Fibroblast of skin of scalp (primary cell): ENCODE data around the gene HIKESHI. TPM values are rescaled to one million over a fixed set of nuclear protein-coding genes. Genes with fewer than 3 reads are reported as not detected.
"Not testable (repeated sequence)": the region's sequence is repeated elsewhere in the genome, so short reads cannot be mapped to it uniquely, and the experiment has no call there.

Experiments used
- DNase-seq: peaks from one replicate; pipeline ENCODE4 v3.0.0-alpha.2; 2013
- polyA plus RNA-seq, 2 experiments: library from polyadenylated mRNA; unstranded; fragments of 120-200 nt; gene quantifications; one replicate each; pipeline ENCODE4 v1.2.1, GENCODE V29; 2013; ENCODE audit not compliant: insufficient read length in 2 of 2

Gene HIKESHI, protein sequence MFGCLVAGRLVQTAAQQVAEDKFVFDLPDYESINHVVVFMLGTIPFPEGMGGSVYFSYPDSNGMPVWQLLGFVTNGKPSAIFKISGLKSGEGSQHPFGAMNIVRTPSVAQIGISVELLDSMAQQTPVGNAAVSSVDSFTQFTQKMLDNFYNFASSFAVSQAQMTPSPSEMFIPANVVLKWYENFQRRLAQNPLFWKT
- 44.4 TPM for polyA plus RNA-seq (2013, experiment 1 of 2; ENCODE audit: insufficient read length)
- polyA plus RNA-seq (2013, experiment 2 of 2; ENCODE audit: insufficient read length) = 43.9 TPM

DNA sequence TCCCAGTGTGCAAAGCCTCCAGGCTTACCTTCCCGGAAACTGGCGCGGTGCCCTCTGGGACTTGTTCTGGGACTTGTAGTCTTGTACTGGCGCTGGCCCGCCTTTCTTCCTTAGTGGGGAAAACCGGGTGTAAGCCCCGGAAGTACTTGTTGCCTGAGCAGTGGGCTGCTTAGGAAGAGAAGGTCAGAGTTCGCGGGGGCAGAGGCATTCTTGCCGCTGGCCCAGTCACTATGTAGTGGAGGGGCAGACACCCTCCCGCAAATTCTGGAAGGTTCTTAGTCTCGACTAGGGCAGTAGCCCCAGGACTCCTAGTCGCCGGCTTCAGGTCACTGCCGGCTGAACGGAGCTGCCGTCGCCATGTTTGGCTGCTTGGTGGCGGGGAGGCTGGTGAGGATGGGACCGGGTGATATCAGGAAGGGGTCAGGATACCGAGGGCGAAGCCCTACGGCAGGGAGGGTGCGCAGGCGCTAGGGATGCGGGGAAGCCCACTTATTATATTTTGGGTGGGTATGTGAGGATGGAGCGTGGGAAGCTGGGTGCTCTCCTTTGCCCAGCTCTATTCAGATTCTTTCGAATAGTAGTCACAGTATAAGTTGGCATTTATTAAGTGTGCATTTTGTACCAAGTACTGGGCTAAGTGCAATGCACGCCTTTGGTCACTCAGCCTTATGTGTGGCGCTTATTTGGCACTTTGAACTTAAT, at the start of gene HIKESHI:
Gene HIKESHI (plus strand): TSS at position 149 of the 702 bp plus-strand sequence. CDS start 209 bp downstream, at position 358.
- DNase-seq = peak; percentile 99

DNA sequence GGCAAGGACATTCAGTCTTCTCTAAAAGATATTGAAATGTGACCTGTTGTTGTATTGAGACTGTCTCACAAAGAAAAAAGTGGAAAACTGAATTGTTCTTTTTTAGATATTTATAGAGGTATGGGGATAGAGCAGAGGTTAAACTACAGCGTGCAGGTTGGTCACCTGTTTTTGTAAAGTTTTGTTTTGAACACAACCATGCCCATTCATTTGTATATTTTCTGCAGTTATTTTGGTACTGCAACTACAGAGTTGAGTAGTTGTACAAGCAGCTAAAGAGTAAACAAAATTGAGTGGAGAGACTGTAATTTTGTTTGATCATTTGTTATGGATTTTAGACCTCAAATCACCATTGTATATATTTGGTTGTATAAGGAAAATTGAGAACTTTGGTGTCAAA, 46.1 kb upstream of the HIKESHI start:
- DNase-seq = no peak

DNA sequence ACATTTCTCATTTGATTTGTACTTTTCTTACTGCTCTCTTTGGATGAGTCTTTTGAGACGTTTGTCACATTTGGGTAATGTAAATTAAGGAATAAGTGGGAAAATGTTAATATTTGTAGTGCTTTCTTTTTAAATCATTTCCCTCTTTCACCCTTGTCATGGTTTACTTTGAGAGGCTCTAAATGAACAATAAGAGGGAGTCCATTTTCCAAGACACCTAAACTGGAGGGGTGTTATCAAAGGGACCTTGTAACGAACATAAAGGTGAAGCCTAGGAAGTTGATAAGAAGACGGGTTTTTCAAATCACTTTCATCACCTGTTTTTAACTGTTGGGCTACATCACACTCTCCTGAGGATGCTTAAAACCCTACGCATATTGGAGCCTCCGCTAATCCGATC, 45.4 kb upstream of the HIKESHI start:
- DNase-seq = no peak

DNA sequence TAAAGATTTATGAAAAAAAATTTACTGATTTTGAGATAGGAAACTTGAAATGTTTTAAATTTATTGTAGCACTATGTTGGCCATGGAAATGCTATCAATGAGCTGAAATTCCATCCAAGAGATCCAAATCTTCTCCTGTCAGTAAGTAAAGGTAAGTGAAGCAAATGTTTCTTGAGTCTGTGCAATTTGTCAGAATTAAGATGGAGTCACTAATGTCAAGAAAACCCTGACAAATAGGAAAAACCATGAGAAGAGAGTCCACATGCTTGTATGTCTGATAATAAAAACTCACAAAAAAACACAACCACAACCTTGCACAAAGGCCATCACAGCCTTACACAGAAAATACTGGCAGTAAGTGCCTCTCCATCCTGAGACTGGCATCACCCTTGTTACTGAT, 44.6 kb upstream of the HIKESHI start:
- no peak for DNase-seq

DNA sequence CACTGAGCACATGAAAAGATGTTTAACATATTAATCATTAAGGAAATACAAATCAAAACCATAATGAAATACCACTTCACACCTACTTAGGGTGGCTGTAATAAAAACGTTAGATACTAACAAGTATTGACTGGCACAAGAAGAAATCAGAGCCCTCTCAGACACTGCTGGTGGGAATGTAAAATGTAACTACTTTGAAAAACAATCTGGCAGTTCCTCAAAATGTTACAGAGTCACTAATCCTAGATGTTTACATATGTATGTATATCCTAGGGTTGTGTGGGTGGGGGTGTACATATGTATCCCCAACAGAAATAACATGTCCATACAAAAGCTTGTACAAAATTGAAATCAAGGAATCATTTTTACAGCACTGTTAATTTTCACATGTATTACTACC, 42.3 kb upstream of the HIKESHI start:
- DNase-seq = no peak

DNA sequence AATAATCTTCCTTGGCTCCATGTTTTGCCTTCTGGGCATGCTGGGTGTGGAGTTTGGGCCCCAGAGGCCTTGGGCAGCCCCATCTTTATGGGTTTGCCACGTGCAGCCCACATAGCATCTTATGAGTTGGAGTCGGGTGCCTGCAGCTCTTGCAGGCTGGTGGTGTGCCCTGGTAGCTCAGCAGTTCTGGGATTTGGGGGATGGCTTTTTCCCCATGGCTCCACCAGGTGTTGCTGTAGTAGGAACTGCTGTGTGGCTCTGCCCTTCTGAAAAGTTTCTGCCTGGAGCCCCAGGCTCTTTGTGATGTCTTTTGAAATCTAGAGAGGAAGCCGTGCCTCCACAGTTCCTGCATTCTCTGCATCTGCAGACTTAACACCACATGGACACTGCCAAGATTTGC, 40.7 kb upstream of the HIKESHI start:
- no peak for DNase-seq

DNA sequence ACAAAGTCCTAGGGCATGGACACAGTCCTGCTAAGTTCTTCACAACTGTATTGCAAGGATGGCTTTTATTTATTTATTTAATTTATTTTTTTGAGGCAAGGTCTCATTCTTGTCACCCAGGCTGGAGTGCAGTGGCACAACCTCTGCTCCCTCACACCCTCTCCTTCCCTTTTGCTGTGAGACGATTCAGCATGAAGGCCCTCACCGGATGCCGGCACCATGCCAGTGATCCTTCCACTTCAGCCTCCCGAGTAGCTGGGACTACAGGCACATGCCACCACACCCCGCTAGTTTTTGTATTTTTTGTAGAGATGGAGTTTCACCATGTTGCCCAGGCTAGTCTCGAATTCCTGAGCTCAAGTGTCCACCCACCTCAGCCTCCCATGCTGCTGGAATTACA, 39.7 kb upstream of the HIKESHI start:
- DNase-seq = no peak

DNA sequence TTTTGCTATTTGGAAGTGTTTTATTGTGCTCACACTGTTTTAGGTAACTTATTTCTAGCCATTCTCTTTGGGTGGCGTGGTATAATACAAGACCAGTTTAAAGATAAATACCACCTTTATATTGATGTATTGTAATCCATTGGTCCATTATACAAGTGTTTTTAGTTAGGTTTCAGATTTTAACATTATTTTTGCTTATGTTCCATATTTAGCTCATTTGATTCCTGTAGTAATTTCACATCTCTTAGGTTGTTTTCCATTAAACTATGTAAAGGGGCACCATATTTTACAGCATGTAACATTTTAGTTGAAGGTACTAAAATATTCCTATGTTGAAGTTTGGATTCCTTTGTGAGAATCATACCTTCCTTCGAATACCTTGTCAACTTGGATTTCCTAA, 37.4 kb upstream of the HIKESHI start:
- no peak for DNase-seq

DNA sequence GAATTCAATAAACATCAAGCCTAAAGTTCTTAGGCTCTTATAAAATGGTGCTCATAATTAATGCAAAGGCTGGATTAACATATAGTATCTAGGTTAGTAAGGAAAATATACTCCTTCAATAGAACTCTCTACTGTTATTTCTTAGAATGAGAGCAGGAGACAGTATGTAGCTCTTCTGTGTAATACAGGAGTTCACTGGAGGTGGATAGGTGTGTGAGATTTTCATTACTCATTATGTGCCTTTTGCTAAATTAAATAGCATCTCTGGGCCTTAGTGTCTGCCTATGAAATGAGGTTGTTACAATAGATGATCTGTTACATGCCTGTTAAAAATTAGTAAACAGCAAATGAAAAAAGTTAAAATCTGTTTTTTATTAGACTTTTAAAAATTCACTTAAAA, 36.8 kb upstream of the HIKESHI start:
- no peak for DNase-seq

DNA sequence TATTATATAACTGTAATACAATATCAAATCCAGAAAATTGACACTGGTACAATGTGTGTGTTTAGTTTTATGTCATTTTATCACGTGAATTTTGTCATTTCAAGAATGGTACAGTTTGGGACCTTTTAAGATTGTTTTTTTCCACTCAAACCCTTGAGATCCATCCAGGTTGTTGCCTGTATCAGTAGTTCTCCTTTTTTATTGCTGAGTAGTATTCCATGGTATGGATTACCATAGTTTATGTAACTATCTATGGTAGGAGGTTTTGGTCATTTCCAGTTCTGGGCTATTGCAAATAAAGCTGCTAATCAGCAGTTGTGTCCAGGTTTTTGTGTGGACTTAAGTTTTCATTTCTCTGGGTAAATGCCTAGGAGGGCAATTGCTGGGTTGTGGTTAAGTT, 32.4 kb upstream of the HIKESHI start:
- no peak for DNase-seq

DNA sequence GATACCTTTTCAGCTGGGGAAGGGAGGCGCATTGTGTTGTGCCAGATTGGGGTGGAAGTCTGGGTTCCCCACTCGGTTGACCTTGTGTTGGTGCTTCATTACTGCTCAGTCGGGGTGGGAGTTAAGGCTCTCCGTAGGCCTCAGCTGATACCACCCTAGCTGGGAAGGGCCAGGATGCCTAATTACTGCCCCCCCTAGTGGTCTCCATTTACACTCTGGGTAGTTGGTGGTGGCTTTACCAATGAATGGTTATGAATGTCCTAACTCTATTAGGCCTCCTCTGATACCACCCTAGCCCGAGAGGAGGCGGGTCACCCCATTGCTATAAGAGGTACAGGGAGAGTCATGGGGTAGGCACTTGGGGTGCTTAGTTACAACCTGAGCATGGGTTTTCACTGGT, 27.5 kb upstream of the HIKESHI start:
- no peak for DNase-seq

DNA sequence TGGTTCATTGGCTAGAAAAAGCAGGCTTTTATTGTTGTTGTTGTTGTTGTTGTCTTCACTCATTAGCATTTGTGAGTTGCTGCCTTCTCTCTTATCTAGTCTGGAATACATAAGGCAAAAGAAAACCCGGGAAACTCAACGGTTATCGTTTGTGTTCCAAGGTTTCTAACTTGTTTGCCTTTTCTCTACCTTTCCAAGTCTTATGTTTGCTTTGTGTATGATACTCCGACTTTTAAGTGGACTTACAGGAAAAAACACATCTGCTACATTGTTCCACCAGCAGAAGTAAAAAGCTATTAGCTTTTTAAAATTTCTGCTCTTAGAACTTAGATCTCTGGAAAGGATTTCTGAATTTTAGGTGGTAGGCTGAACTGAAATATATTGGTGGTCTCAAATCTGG, 27.0 kb upstream of the HIKESHI start:
- DNase-seq = no peak

DNA sequence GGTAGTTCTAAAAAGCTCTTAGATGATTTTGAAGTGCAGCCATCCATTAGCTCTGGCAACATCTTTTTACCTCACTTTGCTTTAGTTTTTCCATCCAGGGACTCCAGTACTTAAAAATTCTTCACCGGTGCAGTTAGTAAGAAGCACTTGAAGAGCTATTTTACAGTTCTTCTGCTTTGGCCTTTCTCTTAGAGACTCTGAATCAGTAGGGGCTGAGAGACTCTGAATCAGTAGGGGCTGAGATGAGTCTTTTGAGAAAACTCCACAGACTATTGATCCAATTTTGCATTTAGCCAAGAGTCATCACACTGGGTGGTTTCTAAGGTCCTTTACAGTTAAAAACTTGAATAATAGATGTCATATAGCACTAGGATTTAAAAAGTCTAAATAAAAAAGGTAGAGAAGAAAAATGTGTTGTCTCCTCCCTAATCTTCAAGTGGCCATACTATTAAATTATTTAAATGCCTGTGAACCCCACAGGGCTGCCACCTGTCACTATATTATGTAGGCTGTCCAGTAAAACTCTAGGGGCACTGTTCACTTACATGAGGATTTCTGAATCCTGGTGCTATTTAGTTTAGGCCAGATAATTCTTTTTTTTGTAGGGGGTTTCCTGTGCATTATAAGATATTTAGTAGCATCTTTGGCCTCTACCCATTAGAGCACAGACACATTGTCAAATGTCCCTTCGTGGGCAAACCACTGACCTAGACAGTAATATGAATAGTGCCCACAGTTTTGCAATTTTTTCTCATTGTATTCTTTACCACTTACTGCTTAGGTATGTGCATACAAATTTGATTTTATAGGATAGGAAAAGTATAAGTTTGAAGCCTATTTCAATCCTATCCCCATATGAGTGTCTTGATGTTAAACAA, 26.3 kb upstream of the HIKESHI start:
- DNase-seq = no peak

DNA sequence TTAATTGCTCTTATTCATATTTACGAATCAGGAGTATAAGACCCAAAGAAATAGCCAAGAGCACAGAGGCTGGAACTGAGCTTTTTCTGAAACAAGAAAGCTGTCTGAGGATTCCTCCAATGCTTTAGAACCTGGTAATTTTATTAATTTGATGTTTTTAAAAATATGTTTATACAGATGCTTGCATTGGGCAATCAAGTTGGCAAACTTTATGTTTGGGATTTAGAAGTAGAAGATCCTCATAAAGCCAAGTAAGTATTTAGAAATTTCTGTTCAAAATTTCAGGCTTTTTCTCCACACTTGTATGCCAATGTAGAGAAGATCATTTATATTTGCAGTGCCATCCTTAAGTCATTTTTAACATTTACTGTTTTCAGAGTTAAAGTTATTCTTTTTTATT, 24.3 kb upstream of the HIKESHI start:
- no peak for DNase-seq

DNA sequence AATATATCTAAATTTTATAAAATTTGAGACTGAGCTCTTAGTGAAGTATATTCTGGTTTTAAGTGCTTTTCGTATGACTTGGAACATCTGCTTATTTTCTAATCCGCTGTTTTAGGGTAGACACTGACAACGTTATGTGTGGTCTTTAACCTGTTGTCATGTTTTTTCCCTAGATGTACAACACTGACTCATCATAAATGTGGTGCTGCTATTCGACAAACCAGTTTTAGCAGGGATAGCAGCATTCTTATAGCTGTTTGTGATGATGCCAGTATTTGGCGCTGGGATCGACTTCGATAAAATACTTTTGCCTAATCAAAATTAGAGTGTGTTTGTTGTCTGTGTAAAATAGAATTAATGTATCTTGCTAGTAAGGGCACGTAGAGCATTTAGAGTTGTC, 23.8 kb upstream of the HIKESHI start:
- no peak for DNase-seq

DNA sequence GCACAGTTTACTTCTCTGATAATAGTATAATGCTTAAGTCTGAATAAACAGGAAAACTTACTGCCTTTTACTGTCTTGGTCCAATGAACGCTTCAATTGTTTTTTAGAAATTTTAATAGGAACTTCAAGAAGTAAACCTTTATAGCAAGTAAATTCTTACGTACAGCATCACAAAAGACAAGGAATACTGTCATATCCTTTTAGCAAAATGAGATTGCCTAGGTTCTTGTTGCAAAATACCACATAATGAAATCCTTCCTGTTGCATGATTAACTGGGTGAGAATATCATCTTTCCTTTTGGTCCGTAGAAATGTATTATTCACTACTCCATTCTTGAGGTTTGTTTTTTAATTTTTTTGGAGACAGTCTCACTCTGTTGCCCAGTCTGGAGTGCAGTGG, 22.3 kb upstream of the HIKESHI start:
- no peak for DNase-seq

DNA sequence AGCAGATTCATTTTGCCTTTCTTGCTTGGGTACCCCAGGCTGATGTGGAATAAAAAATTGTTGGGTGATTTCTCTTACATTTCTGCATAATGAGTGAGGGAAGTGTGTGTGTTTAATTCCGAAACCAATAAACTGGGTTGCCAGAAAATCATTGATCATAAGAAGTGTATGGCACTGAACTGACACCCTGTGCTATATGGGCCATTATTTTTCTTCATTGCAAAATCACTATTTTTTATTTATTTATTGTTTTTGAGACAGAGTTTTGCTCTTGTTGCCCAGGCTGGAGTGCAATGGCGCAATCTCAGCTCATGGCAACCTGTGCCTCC, 14.6 kb upstream of the HIKESHI start:
- no peak for DNase-seq

DNA sequence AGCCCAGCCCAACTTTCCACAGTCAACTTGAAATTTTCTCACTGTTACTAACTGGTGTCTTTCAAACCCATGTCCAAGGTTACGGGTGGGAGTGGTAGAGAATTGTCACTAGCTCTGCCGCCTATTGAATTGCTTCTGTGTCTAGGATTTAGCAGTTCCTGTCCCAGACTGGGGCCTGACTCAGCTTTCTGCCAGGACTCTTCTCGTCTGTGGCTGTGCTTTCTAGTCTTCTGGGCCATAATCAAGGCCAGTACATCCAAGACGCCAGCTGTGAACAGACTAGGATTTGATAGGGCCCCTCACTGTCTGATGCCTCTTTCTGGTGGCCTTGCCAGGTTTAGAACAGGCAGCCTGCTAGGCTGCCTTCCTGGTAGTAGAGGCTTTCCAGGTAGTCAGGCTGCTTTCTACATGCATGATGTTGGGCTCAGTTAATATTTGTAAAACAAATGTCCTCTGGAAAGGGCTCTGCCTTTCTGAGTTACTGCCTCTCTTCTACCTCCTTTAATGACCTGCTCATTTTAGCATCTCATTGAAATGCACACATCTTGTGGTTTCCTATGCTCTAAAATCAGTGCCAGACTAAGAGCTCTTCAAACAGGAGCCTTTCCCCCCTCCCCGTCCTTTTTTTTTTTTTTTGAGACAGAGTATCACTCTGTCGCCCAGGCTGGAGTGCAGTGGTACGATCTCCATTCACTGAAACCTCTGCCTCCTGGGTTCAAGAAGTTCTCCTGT, 13.1 kb upstream of the HIKESHI start:
- DNase-seq = peak; percentile 9

DNA sequence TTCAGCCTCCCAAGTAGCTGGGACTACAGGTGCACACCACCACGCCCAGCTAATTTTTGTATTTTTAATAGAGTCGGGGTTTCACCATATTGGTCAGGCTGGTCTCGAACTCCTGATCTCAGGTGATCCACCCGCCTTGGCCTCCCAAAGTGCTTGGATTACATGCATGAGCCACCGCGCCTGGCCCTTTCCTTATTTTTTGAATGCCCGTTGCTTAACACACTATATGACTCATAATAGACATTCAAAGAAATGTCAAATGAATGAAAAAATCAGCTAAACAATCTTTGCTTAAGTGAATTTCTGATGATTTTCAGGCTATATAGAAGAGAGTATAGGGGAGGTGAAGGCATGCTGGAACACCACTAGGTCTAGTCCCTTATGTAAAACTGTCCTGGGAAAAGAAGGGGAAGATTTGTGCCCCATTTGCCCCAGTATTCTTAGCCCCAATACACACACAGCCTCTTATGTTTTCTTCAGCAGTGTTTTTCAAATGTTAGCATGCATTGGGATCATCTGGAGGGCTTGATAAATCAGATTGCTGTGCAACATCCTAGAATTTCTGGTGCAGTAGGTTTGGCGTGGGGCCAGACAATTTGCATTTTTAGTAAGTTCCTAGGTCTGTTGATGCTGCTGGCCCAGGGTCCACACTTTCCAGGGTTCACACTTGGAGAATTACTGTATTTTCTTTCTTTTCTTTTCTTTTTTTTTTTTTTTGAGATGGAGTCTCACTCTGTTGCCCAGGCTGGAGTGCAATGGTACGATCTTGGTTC, 12.3 kb upstream of the HIKESHI start:
- not testable (repeated sequence) for DNase-seq

DNA sequence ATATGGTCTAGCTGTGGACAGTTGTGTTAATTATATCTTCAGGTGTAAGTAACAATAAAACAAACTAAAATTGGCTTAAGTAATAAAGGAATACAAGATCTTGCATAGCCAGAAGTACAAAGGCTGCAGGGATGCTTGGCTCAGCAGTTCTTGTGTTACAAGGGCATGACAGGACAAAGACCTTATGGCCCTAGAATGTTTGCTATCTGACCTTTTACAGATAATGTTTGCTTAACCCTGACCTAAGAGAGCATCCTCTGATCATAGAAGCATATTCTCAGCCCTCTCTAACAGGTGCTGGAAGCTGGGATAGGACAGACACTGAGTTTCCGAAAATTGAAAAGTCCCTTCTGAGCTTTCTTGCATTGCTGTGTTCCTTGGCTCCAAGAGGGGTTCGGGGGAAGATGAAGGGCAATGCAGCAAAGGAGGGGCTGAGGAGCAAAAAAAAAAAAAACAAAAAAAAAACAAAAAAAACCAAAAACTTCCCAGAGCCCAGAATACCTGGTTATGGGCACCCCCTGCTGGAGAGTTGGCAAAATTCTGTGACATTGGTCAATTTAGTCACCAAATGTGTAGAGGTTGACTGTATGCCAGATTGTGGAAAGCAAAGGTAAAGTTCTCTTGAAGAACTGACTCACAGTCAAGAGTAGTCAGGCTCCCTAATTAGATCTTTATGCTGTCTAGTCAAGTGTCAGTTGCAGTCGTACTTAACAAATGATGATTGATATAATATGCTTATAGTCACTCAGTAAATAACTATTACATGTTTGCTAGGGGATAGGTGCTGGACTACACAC, 10.4 kb upstream of the HIKESHI start:
- peak; percentile 58 for DNase-seq

DNA sequence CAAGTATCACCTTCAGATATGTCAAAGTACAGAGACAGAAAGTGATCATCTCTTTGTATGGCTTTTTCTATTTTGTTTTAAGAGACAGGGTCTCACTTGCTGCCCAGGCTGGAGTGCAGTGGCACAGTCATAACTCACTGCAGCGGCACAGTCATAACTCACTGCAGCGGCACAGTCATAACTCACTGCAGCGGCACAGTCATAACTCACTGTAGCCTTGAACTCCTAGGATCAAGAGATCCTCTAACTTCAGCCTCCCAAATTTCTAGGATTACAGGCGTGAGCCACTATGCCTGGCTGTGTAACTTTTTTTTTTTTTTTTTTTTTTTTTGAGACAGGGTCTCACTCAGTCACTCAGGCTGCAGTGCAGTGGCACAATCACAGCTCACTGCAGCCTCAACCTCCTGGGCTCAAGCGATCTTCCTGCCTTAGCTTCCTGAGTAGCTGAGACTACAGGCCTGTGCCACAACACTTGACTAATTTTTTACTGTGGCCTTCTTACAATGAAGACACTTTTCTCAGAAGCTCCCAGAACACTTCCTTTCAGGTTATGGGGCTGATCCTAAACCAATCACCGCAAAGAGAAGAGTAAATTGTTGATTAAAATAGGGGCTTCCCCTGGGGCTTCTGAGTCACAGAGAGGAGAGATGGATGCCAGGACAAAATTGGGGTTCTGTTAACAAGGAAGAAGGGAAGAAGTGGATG, 9.0 kb upstream of the HIKESHI start:
- no peak for DNase-seq
